GM18951 (cell line): Measurements from ENCODE around the gene TMTC1.

Source experiments
- POLR2A ChIP-seq: IDR thresholded peaks from 4 replicates; pipeline ENCODE4 v1.6.1; 2011; ENCODE audit warnings: mild to moderate bottlenecking; ENCODE audit not compliant: insufficient read length, insufficient read depth; ENCODE audit errors: extremely low read depth
- in situ Hi-C: fragments of 300-500 bp; cut with MboI; formaldehyde crosslinking; loops from one replicate; pipeline ENCODE4 v1.12.0; 2022; ENCODE audit warnings: low sequenced_read_pairs, mixed read lengths, inconsistent platforms; ENCODE audit not compliant: unreplicated experiment

TMTC1 gene

DNA sequence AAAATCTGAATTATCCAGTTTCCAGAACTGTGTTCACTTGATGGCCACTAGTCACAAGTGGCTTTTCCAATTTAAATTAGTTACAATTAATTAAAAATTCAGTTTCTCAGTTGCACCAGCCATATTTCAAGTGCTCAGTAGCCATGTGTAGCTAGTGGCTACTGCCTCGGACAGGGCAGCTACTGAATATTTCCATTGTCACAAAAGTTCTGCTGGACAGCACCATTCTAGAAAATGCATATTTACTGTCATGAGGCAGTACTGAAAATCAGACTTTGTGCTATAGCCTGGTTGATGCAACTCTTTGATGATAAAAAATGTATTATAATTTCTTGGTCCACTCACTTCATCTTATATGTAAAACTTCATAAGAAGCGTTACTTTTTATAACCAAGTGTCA is 274.8 kb downstream of the TMTC1 start:
- TF ChIP-seq POLR2A = no peak
- in situ Hi-C loops = no loop called here

DNA sequence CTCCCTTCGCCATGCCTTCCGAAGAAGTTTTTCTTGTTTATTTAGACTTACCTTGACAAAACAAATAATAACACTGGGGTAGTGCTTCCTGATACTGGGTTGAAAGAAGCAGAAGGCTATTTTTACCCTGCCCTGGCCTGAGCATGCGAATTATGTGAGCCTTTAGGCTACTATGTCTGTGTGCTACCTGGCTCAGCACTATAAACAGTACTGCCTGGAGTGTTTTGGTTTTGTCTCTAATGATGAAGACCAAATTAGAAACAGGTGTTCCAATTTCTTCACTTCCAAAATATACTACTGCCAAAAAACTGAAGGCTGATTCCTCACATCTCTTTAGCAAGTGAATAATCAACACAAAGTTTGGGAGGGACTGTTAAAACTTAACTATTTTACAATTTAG is 278.6 kb downstream of the TMTC1 start:
- in situ Hi-C loops = no loop called here

DNA sequence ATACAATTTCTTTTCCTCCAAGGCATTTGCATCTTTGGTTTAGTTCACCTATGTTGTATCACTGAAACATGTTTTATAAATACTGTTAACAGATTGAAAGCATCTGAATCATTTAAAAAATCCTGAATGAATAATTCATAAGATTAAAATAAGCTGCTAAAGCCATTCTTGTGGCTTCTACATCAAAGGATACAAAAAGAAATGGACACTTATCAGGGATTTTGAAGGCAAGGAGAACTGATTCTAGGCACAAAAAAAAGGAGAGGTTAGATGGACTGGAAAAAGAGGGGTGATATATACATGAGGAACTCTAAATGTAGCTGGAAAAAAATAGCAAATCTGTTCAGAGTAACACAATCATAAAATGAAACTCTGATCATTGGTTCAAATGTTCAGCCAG is 280.5 kb downstream of the TMTC1 start:
- in situ Hi-C loops = no loop called here
- TF ChIP-seq POLR2A = no peak

More for the DNA sequence above, 278.6 kb downstream of the TMTC1 start:
- no peak for TF ChIP-seq POLR2A

DNA sequence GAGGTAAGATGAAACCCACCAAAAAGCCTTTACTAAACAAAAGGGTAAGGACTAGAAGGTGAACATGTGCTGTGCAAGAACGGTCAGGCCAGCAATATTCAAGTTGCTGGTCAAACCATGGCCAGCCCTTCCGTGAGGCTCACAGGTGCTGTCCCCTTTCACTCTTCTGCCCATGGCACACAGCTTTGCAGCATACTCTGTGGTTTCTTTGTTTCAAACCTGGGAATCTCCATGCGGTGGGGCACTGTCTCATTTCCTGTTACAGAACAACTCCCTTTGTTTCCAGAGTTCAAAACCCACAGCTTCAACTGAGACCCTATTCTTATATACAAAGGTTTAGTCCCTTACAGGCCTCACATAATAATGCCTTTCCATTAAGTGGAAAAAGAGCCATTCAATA is 284.5 kb downstream of the TMTC1 start:
- TF ChIP-seq POLR2A = no peak
- in situ Hi-C loops = no loop called here

DNA sequence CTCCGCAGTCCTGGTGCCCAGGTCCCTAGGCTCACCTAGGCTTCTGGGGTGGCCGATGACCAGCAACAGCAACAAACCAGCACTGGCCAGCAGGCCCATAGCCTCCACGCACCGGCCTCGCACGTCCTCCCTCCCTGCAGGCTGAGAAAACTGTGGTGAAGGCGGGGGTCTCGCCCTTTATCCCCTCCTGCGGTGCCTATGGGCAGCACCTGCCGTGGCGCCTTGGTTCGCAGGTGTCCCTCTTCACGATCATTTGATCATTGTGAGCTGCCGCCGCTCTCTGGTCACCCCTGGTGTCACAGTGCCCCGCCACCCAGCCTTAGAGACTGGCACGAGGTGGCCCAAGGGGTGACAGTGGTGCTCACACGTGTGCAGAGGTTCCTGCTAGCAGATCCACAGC is 286.2 kb downstream of the TMTC1 start, which contains the start of gene OVCH1:
TSS of gene OVCH1 (minus strand) at position 99 of the 400 bp plus-strand sequence. CDS start at position 99, 0 bp downstream.
- TF ChIP-seq POLR2A = no peak
- in situ Hi-C loops = no loop called here

DNA sequence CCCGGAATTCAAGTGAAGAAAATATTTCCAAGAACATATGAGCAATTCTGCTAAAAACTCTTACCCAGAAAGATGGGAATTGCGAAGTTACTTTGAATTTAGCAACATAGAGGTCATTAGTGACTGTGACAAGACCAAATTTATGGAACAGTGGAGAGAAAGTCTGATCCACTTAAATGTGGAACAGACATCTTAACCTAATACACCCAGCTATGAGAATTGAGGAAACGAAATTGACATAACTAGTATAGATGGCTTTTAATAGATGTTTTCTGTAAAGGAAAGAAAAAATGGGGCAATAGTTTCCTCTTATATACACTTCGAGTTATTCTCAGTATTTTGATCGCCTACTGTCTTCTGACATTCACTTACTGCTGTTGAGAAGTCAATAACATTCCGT is 290.9 kb downstream of the TMTC1 start:
- in situ Hi-C loops = no loop called here

DNA sequence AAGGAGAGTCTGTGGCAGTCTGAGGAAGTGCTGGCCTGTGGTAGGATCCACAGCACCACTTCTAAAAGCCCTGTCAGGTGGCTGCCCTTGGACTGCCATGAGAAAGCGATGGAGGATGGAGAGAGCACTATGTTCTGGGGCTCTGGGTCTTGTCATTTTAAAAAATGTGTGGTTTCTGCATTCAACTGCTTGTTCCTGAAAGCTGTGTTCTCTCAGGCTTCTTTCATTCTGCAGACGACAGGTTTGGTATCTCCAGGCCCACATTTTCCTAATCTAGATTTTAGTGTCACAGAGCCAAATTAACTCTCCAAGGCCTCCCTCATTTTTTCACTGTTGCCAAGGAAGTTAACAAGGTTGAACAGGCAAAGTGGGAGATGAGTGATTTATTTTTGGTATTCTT is 296.8 kb downstream of the TMTC1 start:
- TF ChIP-seq POLR2A = no peak
- in situ Hi-C loops = no loop called here

More for the DNA sequence above, 290.9 kb downstream of the TMTC1 start:
- no peak for TF ChIP-seq POLR2A

DNA sequence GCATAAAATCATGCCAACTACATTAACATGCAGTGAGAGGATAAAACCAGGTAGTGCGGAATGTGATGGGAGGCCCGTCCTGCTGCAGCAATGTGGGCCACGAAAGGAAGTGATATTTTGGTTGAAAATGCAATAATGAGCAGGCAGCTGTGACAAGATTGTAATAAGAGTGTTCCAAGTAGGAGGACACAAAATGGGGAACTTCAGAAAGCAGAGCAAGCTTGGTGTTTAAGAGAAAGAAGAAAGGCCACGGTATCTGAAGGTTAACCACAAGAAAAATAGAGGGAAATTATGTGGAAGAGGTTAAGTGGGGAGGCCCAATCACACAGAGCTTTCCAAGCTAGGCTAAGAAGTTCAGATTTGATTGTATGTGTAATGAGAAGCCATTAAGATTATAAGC is 320.5 kb downstream of the TMTC1 start:
- in situ Hi-C loops = no loop called here
- TF ChIP-seq POLR2A = no peak

DNA sequence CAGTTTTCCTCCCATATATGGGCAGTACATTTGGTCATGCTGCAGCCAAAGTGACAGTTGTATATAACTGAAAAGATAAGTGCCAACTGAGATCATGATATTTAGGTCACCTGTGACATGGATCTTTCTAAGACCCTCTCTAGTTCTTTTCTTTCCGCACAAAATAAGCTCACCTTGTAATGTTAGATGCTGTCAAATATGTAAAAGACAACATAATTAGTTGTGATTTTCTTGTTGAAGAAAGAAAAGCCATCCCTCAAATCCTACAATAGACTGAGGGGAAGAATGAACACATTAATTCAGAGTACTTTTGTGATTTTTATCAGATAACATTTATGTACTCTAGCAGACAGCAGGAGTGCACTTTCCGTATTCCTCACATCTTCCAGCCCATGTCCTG is 323.7 kb downstream of the TMTC1 start:
- in situ Hi-C loops = no loop called here
- TF ChIP-seq POLR2A = no peak

DNA sequence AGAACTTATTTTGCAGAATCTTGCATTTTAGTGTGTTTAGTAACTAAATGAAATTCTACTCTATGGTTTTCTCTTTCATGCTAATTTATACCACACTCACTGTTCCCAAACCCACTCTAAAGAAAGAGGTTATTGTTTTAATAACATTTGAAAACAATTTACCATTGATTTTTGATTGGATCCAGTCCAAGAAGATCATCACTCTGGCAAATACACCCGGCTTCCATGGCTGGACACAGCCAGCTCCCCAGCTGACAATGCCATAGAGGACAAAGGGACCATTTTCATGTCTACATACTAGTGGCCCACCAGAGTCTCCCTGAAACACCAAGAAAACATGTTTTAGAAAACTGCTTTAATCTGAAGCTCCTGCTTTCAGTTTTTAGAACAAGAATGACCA is 328.7 kb downstream of the TMTC1 start:
- in situ Hi-C loops = no loop called here
- TF ChIP-seq POLR2A = no peak

DNA sequence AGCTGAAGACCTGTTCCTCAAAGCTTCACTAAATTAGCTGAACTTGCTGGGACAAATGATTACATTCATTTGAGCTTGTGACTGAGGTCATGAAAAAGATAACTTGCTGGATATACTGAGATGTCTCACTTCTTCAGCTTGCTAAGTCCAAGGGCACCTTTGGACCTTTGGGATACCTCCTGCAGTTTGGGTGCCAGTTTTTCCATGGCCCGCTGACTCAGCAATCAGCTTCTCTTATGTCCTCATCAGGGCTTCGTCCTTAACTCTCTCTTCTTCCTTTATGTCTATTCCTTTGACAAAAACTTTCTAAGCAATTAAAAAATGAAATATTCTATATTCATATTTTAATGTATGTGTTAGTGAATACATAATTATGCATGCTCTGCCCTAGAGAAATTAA is 331.9 kb downstream of the TMTC1 start:
- in situ Hi-C loops = no loop called here
- no peak for TF ChIP-seq POLR2A
